Measurements from ENCODE around the gene FAM13A. TPM values are rescaled to one million over a fixed set of nuclear protein-coding genes. Genes with fewer than 3 reads are reported as not detected.

The FAM13A gene
- total RNA-seq, 1 experiment from 2014 or later, result 22.3 TPM

GRCh38 chr4:88722828-88723227 lies 334.2 kb downstream of the FAM13A start:
- no peak for DNase-seq (ENCODE audit: low read depth)

GRCh38 chr4:88722276-88722780 lies 334.7 kb downstream of the FAM13A start:
- no peak for DNase-seq (ENCODE audit: low read depth)

- DNase-seq (ENCODE audit: low read depth), result no peak
These were observed 336.2 kb downstream of the FAM13A start for GRCh38 chr4:88720451-88721428.

- DNase-seq (ENCODE audit: low read depth), result no peak
These were observed 337.6 kb downstream of the FAM13A start for GRCh38 chr4:88719381-88719780.

GRCh38 chr4:88718098-88718497 lies 338.9 kb downstream of the FAM13A start:
- no peak for DNase-seq (ENCODE audit: low read depth)

- DNase-seq (ENCODE audit: low read depth), result no peak
These were observed 343.2 kb downstream of the FAM13A start for GRCh38 chr4:88713782-88714181.

GRCh38 chr4:88709989-88710388 lies 347.0 kb downstream of the FAM13A start:
- peak; percentile 62 for DNase-seq (ENCODE audit: low read depth)

- DNase-seq (ENCODE audit: low read depth), result peak; percentile 80
These were observed 350.4 kb downstream of the FAM13A start for GRCh38 chr4:88706574-88706973.

- DNase-seq (ENCODE audit: low read depth), result peak; percentile 19
These were observed 351.0 kb downstream of the FAM13A start for GRCh38 chr4:88705805-88706492.

GRCh38 chr4:88705223-88705622 lies 351.8 kb downstream of the FAM13A start:
- no peak for DNase-seq (ENCODE audit: low read depth)

- DNase-seq (ENCODE audit: low read depth), result no peak
These were observed 354.2 kb downstream of the FAM13A start for GRCh38 chr4:88702782-88703181.

GRCh38 chr4:88698519-88698918 lies 358.5 kb downstream of the FAM13A start:
- DNase-seq (ENCODE audit: low read depth), result no peak

- peak; percentile 61 for DNase-seq (ENCODE audit: low read depth)
These were observed 359.2 kb downstream of the FAM13A start, which contains the start of gene NAP1L5 for GRCh38 chr4:88697588-88698329. Gene NAP1L5 (minus strand): TSS chr4:88697829. CDS start chr4:88697754, 75 bp downstream.

GRCh38 chr4:88697141-88697540 lies 359.8 kb downstream of the FAM13A start:
- DNase-seq (ENCODE audit: low read depth), result no peak

- no peak for DNase-seq (ENCODE audit: low read depth)
These were observed 360.4 kb downstream of the FAM13A start for GRCh38 chr4:88696630-88697029.

- DNase-seq (ENCODE audit: low read depth), result no peak
These were observed 363.2 kb downstream of the FAM13A start for GRCh38 chr4:88693792-88694191.

GRCh38 chr4:88690355-88690754 lies 366.6 kb downstream of the FAM13A start:
- peak; percentile 52 for DNase-seq (ENCODE audit: low read depth)

GRCh38 chr4:88681209-88681608 lies 375.8 kb downstream of the FAM13A start:
- no peak for DNase-seq (ENCODE audit: low read depth)
